Measurements from ENCODE around the gene AOC3. TPM values are rescaled to one million over a fixed set of nuclear protein-coding genes. Genes with fewer than 3 reads are reported as not detected.
A peak's percentile ranks its signal among the peaks of the same experiment; 100 is the strongest.

The AOC3 gene
- 10 to 100 TPM; 15.8 to 25.3 (median 17.4) TPM for polyA plus RNA-seq (ENCODE audit: insufficient read length in 10 of 10)
- long read RNA-seq, donor 1, full-length matches to known transcripts = 2 of 2 reads
- long read RNA-seq, donor 1, partial matches to known transcripts = 0 of 2 reads
- long read RNA-seq, donor 1, other reads (novel, unspliced or antisense) = 0 of 2 reads
- long read RNA-seq, donor 2, full-length matches to known transcripts = 1 of 1 reads
- long read RNA-seq, donor 2, partial matches to known transcripts = 0 of 1 reads
- long read RNA-seq, donor 2, other reads (novel, unspliced or antisense) = 0 of 1 reads
- long read RNA-seq, donor 3 = 0 reads
- long read RNA-seq, donor 4, full-length matches to known transcripts = 3 of 3 reads
- long read RNA-seq, donor 4, partial matches to known transcripts = 0 of 3 reads
- long read RNA-seq, donor 4, other reads (novel, unspliced or antisense) = 0 of 3 reads
- long read RNA-seq, donor 5, full-length matches to known transcripts = 3 of 3 reads
- long read RNA-seq, donor 5, partial matches to known transcripts = 0 of 3 reads
- long read RNA-seq, donor 5, other reads (novel, unspliced or antisense) = 0 of 3 reads
- long read RNA-seq, donor 6, full-length matches to known transcripts = 6 of 6 reads
- long read RNA-seq, donor 6, partial matches to known transcripts = 0 of 6 reads
- long read RNA-seq, donor 6, other reads (novel, unspliced or antisense) = 0 of 6 reads
- long read RNA-seq, donor 7, full-length matches to known transcripts = 5 of 5 reads
- long read RNA-seq, donor 7, partial matches to known transcripts = 0 of 5 reads
- long read RNA-seq, donor 7, other reads (novel, unspliced or antisense) = 0 of 5 reads
- long read RNA-seq, donor 8, full-length matches to known transcripts = 2 of 2 reads
- long read RNA-seq, donor 8, partial matches to known transcripts = 0 of 2 reads
- long read RNA-seq, donor 8, other reads (novel, unspliced or antisense) = 0 of 2 reads
- long read RNA-seq, donor 9, full-length matches to known transcripts = 1 of 1 reads
- long read RNA-seq, donor 9, partial matches to known transcripts = 0 of 1 reads
- long read RNA-seq, donor 9, other reads (novel, unspliced or antisense) = 0 of 1 reads

GRCh38 chr17:42850954-42851353 lies at the start of gene AOC3:
Gene AOC3 (plus strand): TSS chr17:42851199. CDS start chr17:42851344, 145 bp downstream.
- peak in 1 of 3 donors; percentile 39 for DNase-seq

GRCh38 chr17:42803074-42803883 lies 47.7 kb upstream of the AOC3 start:
- no peak for DNase-seq

- no peak for DNase-seq
Measured at GRCh38 chr17:42804918-42805367, 46.1 kb upstream of the AOC3 start.

GRCh38 chr17:42806249-42806648 lies 44.8 kb upstream of the AOC3 start:
- no peak for DNase-seq

- DNase-seq = no peak
Measured at GRCh38 chr17:42809250-42809649, 41.7 kb upstream of the AOC3 start.

GRCh38 chr17:42814633-42815399 lies 36.2 kb upstream of the AOC3 start:
- DNase-seq = peak; percentile 51 to 65 (median 62)

- peak in 1 of 3 donors; percentile 25 for DNase-seq
Measured at GRCh38 chr17:42817866-42818265, 33.1 kb upstream of the AOC3 start.

GRCh38 chr17:42818379-42818778 lies 32.6 kb upstream of the AOC3 start:
- no peak for DNase-seq

GRCh38 chr17:42819939-42820535 lies 31.0 kb upstream of the AOC3 start:
- DNase-seq = peak in 1 of 3 donors; percentile 30

- DNase-seq = no peak
Measured at GRCh38 chr17:42821176-42821575, 29.8 kb upstream of the AOC3 start.

- no peak for DNase-seq
Measured at GRCh38 chr17:42827472-42827871, 23.5 kb upstream of the AOC3 start.

- DNase-seq = no peak
Measured at GRCh38 chr17:42830971-42831370, 20.0 kb upstream of the AOC3 start.

GRCh38 chr17:42832213-42832933 lies 18.6 kb upstream of the AOC3 start:
- DNase-seq = no peak

- DNase-seq = peak; percentile 87 to 98 (median 92)
Measured at GRCh38 chr17:42832934-42833766, 17.8 kb upstream of the AOC3 start, which contains the start of gene PSME3. Gene PSME3 (plus strand): TSS chr17:42833397. CDS start chr17:42833632, 235 bp downstream.

GRCh38 chr17:42833767-42834422 lies 17.1 kb upstream of the AOC3 start:
- no peak for DNase-seq

- DNase-seq = no peak
Measured at GRCh38 chr17:42835732-42836131, 15.3 kb upstream of the AOC3 start.

GRCh38 chr17:42841975-42842685 lies 8.9 kb upstream of the AOC3 start:
- DNase-seq = no peak

Measured in muscle of back (tissue), 13 donors.